Peyer's patch (tissue), 4 donors: Measurements from ENCODE around the gene NAALADL1. TPM values are rescaled to one million over a fixed set of nuclear protein-coding genes. Genes with fewer than 3 reads are reported as not detected.

Experiments
- DNase-seq, 3 donors: peaks; one replicate each; pipeline ENCODE4 v3.0.0-alpha.2; 2017 to 2019
- H3K27ac ChIP-seq, 4 donors: fragments of 200-600 bp; sonication (generic); one replicate each; pipeline ENCODE4 v1.5.1; 2016 to 2019
- H3K27me3 ChIP-seq, 2 donors: fragments of 200-600 bp; sonication (generic); one replicate each; pipeline ENCODE4 v1.5.1; 2019
- H3K36me3 ChIP-seq, 3 donors: fragments of 200-600 bp; sonication (generic); one replicate each; pipeline ENCODE4 v1.5.1; 2016 to 2019
- H3K4me1 ChIP-seq, 4 donors: fragments of 200-600 bp; sonication (generic); one replicate each; pipeline ENCODE4 v1.5.1; 2016 to 2019
- H3K4me3 ChIP-seq, 4 donors: fragments of 200-600 bp; sonication (generic); 1 replicate in 3 of 4; 2 replicates in 1 of 4; pipeline ENCODE4 v1.5.1; 2016 to 2019; ENCODE audit warnings: mild to moderate bottlenecking in 1 of 4
- H3K9me3 ChIP-seq, 4 donors: fragments of 200-600 bp; sonication (generic); one replicate each; pipeline ENCODE4 v1.5.1; 2016 to 2019; ENCODE audit warnings: mild to moderate bottlenecking in 1 of 4
- CTCF ChIP-seq, 6 experiments: fragments of 450-650 bp in 4 of 6; fragments of 200-600 bp in 2 of 6; sonication (generic) in 1 of 6; IDR thresholded peaks; one replicate each; pipeline ENCODE4 v1.5.1; 2017 to 2019; ENCODE audit warnings: antibody characterized with exemption in 6 of 6, mild to moderate bottlenecking in 3 of 6, moderate library complexity in 1 of 6
- POLR2A ChIP-seq, 2 donors: fragments of 450-650 bp; IDR thresholded peaks; one replicate each; pipeline ENCODE4 v1.5.1; 2017; ENCODE audit warnings: antibody characterized with exemption in 2 of 2, mild to moderate bottlenecking in 2 of 2, moderate library complexity in 2 of 2
- total RNA-seq, 4 donors: library from RNA; depleted of rRNA; stranded (reverse); fragments of >200 nt; gene quantifications; one replicate each; pipeline ENCODE4 v1.1.0, GENCODE V29; 2016

Gene NAALADL1
- total RNA-seq, 4 donors from 2014 or later: 40.4 to 1,241 (median 898) TPM

GRCh38 chr11:65045728-65046127, 12.6 kb downstream of the NAALADL1 start:
- H3K27me3 ChIP-seq: no peaks in the 10 kb centered on the region
- H3K4me3 ChIP-seq: no peak overlapping the region
- no peak overlapping the region for H3K27ac ChIP-seq
- no peaks in the 10 kb centered on the region for H3K9me3 ChIP-seq
- peaks cover 0 to 51% (median 2%) of the 10 kb centered on the region in 4 donors for H3K4me1 ChIP-seq
- TF ChIP-seq POLR2A (IDR thresholded peaks at IDR 0.05) (no peak), CTCF (IDR thresholded peaks at IDR 0.05) (no peak)
- H3K36me3 ChIP-seq: peaks cover 0 to 21% (median 0%) of the 10 kb centered on the region in 3 donors
- DNase-seq: no peak

DNA sequence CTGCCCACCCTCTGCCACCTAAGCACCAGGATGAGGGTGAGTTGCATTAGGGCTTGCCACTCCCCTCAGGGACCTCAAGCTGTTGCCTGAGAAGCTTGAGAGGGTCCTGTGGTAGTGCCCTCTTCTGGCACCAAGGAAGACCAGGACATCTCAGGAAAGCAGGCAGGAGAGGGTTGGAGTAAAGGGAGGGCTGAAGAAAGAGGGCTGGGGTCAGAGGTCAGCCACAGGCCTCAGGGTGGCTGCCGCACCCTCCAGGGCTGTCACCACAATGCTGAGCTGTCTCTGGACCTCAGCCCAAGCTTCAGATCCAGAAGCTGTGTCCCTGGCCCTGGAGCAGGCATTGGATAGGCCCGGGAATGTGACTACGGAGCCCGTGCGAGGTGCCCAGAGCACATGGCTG, 13.3 kb downstream of the NAALADL1 start:
- DNase-seq: no peak

GRCh38 chr11:65043881-65044501, 14.4 kb downstream of the NAALADL1 start:
- Histone ChIP-seq H3K36me3 (peaks cover 0 to 26% (median 0%) of the 10 kb centered on the region in 3 donors), H3K4me1 (peaks cover 0 to 57% (median 5%) of the 10 kb centered on the region in 4 donors), H3K27ac (peak overlapping the region in 1 of 4 donors; percentile 14), H3K4me3 (no peak overlapping the region), H3K27me3 (no peaks in the 10 kb centered on the region), H3K9me3 (no peaks in the 10 kb centered on the region)
- TF ChIP-seq CTCF (IDR thresholded peaks at IDR 0.05) (no peak), POLR2A (IDR thresholded peaks at IDR 0.05) (no peak)
- no peak for DNase-seq

More for the DNA sequence above, 13.3 kb downstream of the NAALADL1 start:
- peaks cover 0 to 21% (median 0%) of the 10 kb centered on the region in 3 donors for H3K36me3 ChIP-seq
- peak overlapping the region in 1 of 4 donors; percentile 14 for H3K27ac ChIP-seq
- peaks cover 0 to 56% (median 5%) of the 10 kb centered on the region in 4 donors for H3K4me1 ChIP-seq
- H3K27me3 ChIP-seq: no peaks in the 10 kb centered on the region
- no peaks in the 10 kb centered on the region for H3K9me3 ChIP-seq
- TF ChIP-seq POLR2A (IDR thresholded peaks at IDR 0.05): no peak
- TF ChIP-seq CTCF (IDR thresholded peaks at IDR 0.05): no peak
- no peak overlapping the region for H3K4me3 ChIP-seq

DNA sequence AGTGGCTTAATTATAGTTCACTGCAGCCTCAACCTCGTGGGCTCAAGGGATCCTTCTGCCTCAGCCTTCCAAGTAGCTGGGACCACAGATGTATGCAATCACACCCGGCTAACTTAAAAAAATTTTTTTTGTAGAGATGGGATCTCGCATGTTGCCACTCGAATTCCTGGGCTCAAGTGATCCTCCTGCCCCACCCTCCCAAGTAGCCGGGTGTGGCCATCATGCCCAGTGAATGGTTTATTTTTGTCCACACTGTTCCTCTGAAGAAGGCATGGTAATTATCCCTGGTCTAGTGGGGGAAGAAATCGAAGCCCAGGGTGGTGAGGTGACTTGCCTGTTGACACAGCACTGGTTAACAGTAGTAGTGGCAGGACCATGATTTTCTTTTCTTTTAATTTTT, 15.5 kb downstream of the NAALADL1 start:
- H3K36me3 ChIP-seq: peaks cover 0 to 37% (median 0%) of the 10 kb centered on the region in 3 donors
- no peaks in the 10 kb centered on the region for H3K27me3 ChIP-seq
- H3K9me3 ChIP-seq: no peaks in the 10 kb centered on the region
- H3K4me3 ChIP-seq: no peak overlapping the region
- DNase-seq: no peak
- H3K4me1 ChIP-seq: peaks cover 0 to 51% (median 5%) of the 10 kb centered on the region in 4 donors
- H3K27ac ChIP-seq: no peak overlapping the region
- no peak for TF ChIP-seq CTCF (IDR thresholded peaks at IDR 0.05)
- TF ChIP-seq POLR2A (IDR thresholded peaks at IDR 0.05): no peak

- Histone ChIP-seq H3K27ac (peak within 1 kb of the TSS; percentile 88 to 94 (median 92)), H3K36me3 (peaks cover 0 to 53% (median 0%) of the 10 kb centered on the region in 3 donors), H3K9me3 (no peaks in the 10 kb centered on the region), H3K4me1 (peaks cover 0 to 36% (median 5%) of the 10 kb centered on the region in 4 donors), H3K27me3 (no peaks in the 10 kb centered on the region), H3K4me3 (peak within 1 kb of the TSS; percentile 73 to 89 (median 82))
- TF ChIP-seq CTCF (IDR thresholded peaks at IDR 0.05) (peak in 1 of 6 experiments; percentile 14), POLR2A (IDR thresholded peaks at IDR 0.05) (no peak)
- DNase-seq: peak; percentile 90 to 95 (median 94)
Observed at GRCh38 chr11:65040847-65041622, 17.3 kb downstream of the NAALADL1 start, which contains the start of gene SAC3D1. Gene SAC3D1 (plus strand): TSS chr11:65041210. CDS start chr11:65041293, 83 bp downstream.
